Measurements from ENCODE around the gene RAB4A.
"Not testable (repeated sequence)": the region's sequence is repeated elsewhere in the genome, so short reads cannot be mapped to it uniquely, and the experiment has no call there.

Gene RAB4A

GRCh38 chr1:229300099-229300757 lies 29.3 kb downstream of the RAB4A start:
- no peak for DNase-seq

- no peak for DNase-seq
Measured at GRCh38 chr1:229302740-229303139, 31.8 kb downstream of the RAB4A start.

GRCh38 chr1:229303855-229304254 lies 32.9 kb downstream of the RAB4A start:
- no peak for DNase-seq

GRCh38 chr1:229305392-229305791 lies 34.5 kb downstream of the RAB4A start:
- no peak for DNase-seq

GRCh38 chr1:229309074-229309473 lies 38.2 kb downstream of the RAB4A start:
- DNase-seq, result no peak

GRCh38 chr1:229309684-229310083 lies 38.8 kb downstream of the RAB4A start:
- DNase-seq, result no peak

- DNase-seq, result no peak
Measured at GRCh38 chr1:229310833-229311232, 39.9 kb downstream of the RAB4A start.

GRCh38 chr1:229316166-229316565 lies 45.3 kb downstream of the RAB4A start:
- no peak for DNase-seq

GRCh38 chr1:229318056-229318455 lies 47.1 kb downstream of the RAB4A start:
- no peak for DNase-seq

GRCh38 chr1:229319487-229319886 lies 48.6 kb downstream of the RAB4A start:
- DNase-seq, result no peak

GRCh38 chr1:229323201-229323600 lies 52.3 kb downstream of the RAB4A start:
- no peak for DNase-seq

- no peak for DNase-seq
Measured at GRCh38 chr1:229323885-229324553, 53.1 kb downstream of the RAB4A start.

- DNase-seq, result no peak
Measured at GRCh38 chr1:229325401-229325800, 54.5 kb downstream of the RAB4A start.

- DNase-seq, result no peak
Measured at GRCh38 chr1:229325853-229326487, 55.1 kb downstream of the RAB4A start.

GRCh38 chr1:229326601-229327000 lies 55.7 kb downstream of the RAB4A start:
- no peak for DNase-seq

GRCh38 chr1:229327765-229328164 lies 56.9 kb downstream of the RAB4A start:
- not testable (repeated sequence) for DNase-seq

GRCh38 chr1:229328598-229329362 lies 57.9 kb downstream of the RAB4A start:
- DNase-seq, result no peak

- no peak for DNase-seq
Measured at GRCh38 chr1:229334269-229334668, 63.4 kb downstream of the RAB4A start.

- no peak for DNase-seq
Measured at GRCh38 chr1:229334716-229335115, 63.8 kb downstream of the RAB4A start.

GRCh38 chr1:229336345-229336744 lies 65.4 kb downstream of the RAB4A start:
- no peak for DNase-seq

- no peak for DNase-seq
Measured at GRCh38 chr1:229339086-229339485, 68.2 kb downstream of the RAB4A start.

- DNase-seq, result peak in 1 of 2 donors; percentile 28
Measured at GRCh38 chr1:229339520-229339919, 68.6 kb downstream of the RAB4A start.

- DNase-seq, result no peak
Measured at GRCh38 chr1:229340496-229340895, 69.6 kb downstream of the RAB4A start.
